NCI-H2107 (cell line): Measurements from ENCODE around the gene SYT4.

Source experiments
- DNase-seq: peaks from one replicate; lab custom pipeline; 2025; lab: John Stamatoyannopoulos, UW

The SYT4 gene

GRCh38 chr18:43220691-43221090 is 56.6 kb downstream of the SYT4 start:
- no peak for DNase-seq
